ENCODE measurements around the gene EPOP. TPM values are rescaled to one million over a fixed set of nuclear protein-coding genes. Genes with fewer than 3 reads are reported as not detected.

Gene EPOP
- total and polyA plus RNA-seq, 2 of the 13 experiments (the other 11 are each of a cell fraction or from before 2014, with no cell fraction given): 14.7 to 37.8 TPM

GRCh38 chr17:38674014-38674748, 576 bp downstream of the EPOP start (continued):
- TF ChIP-seq ZNF510 (CRISPR knock-in tag; IDR thresholded peaks at IDR 0.05; ENCODE audit: low read depth) (no peak), ZNF333 (CRISPR knock-in tag; IDR thresholded peaks at IDR 0.05; ENCODE audit: borderline replicate concordance) (no peak; the same call in 1 of the 2 replicates), BCL6 (CRISPR knock-in tag; IDR thresholded peaks at IDR 0.05) (no peak), ADNP (CRISPR knock-in tag; IDR thresholded peaks at IDR 0.05) (no peak), ONECUT2 (CRISPR knock-in tag; IDR thresholded peaks at IDR 0.05) (no peak), ZNF446 (CRISPR knock-in tag; IDR thresholded peaks at IDR 0.05) (peak; percentile 72; the same call in 1 of the 2 replicates), LBX2 (CRISPR knock-in tag; IDR thresholded peaks at IDR 0.05; ENCODE audit: borderline replicate concordance) (peak; percentile 63; the same call in 1 of the 2 replicates), ZHX1 (CRISPR knock-in tag; IDR thresholded peaks at IDR 0.05; ENCODE audit: low read depth) (no peak), ZMAT5 (CRISPR knock-in tag; IDR thresholded peaks at IDR 0.05; ENCODE audit: borderline replicate concordance, low read depth) (no peak), ZSCAN31 (CRISPR knock-in tag; IDR thresholded peaks at IDR 0.05; ENCODE audit: low read depth) (no peak; the same call in 1 of the 2 replicates), PTBP1 (IDR thresholded peaks at IDR 0.05; ENCODE audit: low read depth, low read length, poor library complexity, severe bottlenecking) (no peak), ZNF570 (CRISPR knock-in tag; IDR thresholded peaks at IDR 0.05; ENCODE audit: borderline replicate concordance) (no peak), HDAC1 (CRISPR knock-in tag; IDR thresholded peaks at IDR 0.05) (no peak; the same call in 1 of the 2 replicates), ZNF674 (CRISPR knock-in tag; IDR thresholded peaks at IDR 0.05; ENCODE audit: low read depth) (no peak), ZBTB1 (CRISPR knock-in tag; IDR thresholded peaks at IDR 0.05; ENCODE audit: borderline replicate concordance) (no peak), ZFAT (CRISPR knock-in tag; conservative IDR thresholded peaks at IDR 0.05) (peak; percentile 56; the same call in 1 of the 2 replicates), ZFP91 (CRISPR knock-in tag; IDR thresholded peaks at IDR 0.05; ENCODE audit: borderline replicate concordance) (0 out of 2 replicates have a peak, but pooled peaks have one; percentile 63), ARID2 (CRISPR knock-in tag; IDR thresholded peaks at IDR 0.05; ENCODE audit: borderline replicate concordance) (no peak), HIC2 (CRISPR knock-in tag; IDR thresholded peaks at IDR 0.05; ENCODE audit: low read depth) (no peak)
